Ascending aorta (tissue), 2 donors: ENCODE data around the gene UBE2H. TPM values are rescaled to one million over a fixed set of nuclear protein-coding genes. Genes with fewer than 3 reads are reported as not detected.
"Not testable (repeated sequence)": the region's sequence is repeated elsewhere in the genome, so short reads cannot be mapped to it uniquely, and the experiment has no call there.

Experiments
- DNase-seq, 2 donors: peaks; one replicate each; pipeline ENCODE4 v3.0.0-alpha.2; 2019; ENCODE audit warnings: low spot score in 2 of 2
- H3K27ac ChIP-seq, 2 donors: fragments of 200-600 bp; sonication (generic); one replicate each; pipeline ENCODE4 v1.5.1; 2016 to 2017; ENCODE audit warnings: mild to moderate bottlenecking in 1 of 2
- H3K27me3 ChIP-seq: fragments of 200-600 bp; sonication (generic); one replicate; pipeline ENCODE4 v1.5.1; 2017
- H3K36me3 ChIP-seq, 2 donors: fragments of 200-600 bp; sonication (generic); one replicate each; pipeline ENCODE4 v1.5.1; 2016
- H3K4me1 ChIP-seq, 2 donors: fragments of 200-600 bp; sonication (generic); one replicate each; pipeline ENCODE4 v1.5.1; 2016 to 2017; ENCODE audit warnings: mild to moderate bottlenecking in 1 of 2
- H3K4me3 ChIP-seq, 2 donors: fragments of 200-600 bp; sonication (generic); one replicate each; pipeline ENCODE4 v1.5.1; 2016 to 2017; ENCODE audit warnings: mild to moderate bottlenecking in 1 of 2
- H3K9me3 ChIP-seq, 2 donors: fragments of 200-600 bp; sonication (generic); one replicate each; pipeline ENCODE4 v1.5.1; 2016
- CTCF ChIP-seq, 3 experiments: fragments of 200-600 bp in 2 of 3; fragments of 450-650 bp in 1 of 3; sonication (generic) in 2 of 3; IDR thresholded peaks; one replicate each; pipeline ENCODE4 v1.5.1; 2016 to 2019; ENCODE audit warnings: antibody characterized with exemption in 3 of 3, mild to moderate bottlenecking in 1 of 3, moderate library complexity in 1 of 3
- intact Hi-C: fragments of 100-400 bp; cut with DNase I; formaldehyde crosslinking; loops from one replicate; pipeline ENCODE4 v1.15.1; 2023
- total RNA-seq: library from RNA; depleted of rRNA; stranded (reverse); fragments of >200 nt; gene quantifications from one replicate; pipeline ENCODE4 v1.1.0, GENCODE V29; 2016

Gene UBE2H
- total RNA-seq, 1 donor from 2014 or later: 83.9 TPM

GRCh38 chr7:129898502-129899160 is 54.1 kb downstream of the UBE2H start:
- no peaks in the 10 kb centered on the region for H3K9me3 ChIP-seq
- no peak overlapping the region for H3K4me3 ChIP-seq
- H3K36me3 ChIP-seq: peaks cover 6 to 11% of the 10 kb centered on the region in 2 donors
- TF ChIP-seq CTCF (IDR thresholded peaks at IDR 0.05): no peak
- peaks cover 0 to 22% of the 10 kb centered on the region in 2 donors for H3K4me1 ChIP-seq
- DNase-seq: no peak
- peak overlapping the region in 1 of 2 donors; percentile 36 for H3K27ac ChIP-seq
- H3K27me3 ChIP-seq: no peaks in the 10 kb centered on the region
- intact Hi-C loops: loop anchor here (5.0 kb wide), 1 partner anchor 34 kb away; no protein-coding TSS in a partner anchor

- intact Hi-C loops: loop anchor here (5.0 kb wide), 1 partner anchor 34 kb away; no protein-coding TSS in a partner anchor
- Histone ChIP-seq H3K27me3 (no peaks in the 10 kb centered on the region), H3K4me3 (no peak overlapping the region), H3K27ac (peak overlapping the region in 1 of 2 donors; percentile 36), H3K9me3 (no peaks in the 10 kb centered on the region), H3K36me3 (peaks cover 6 to 11% of the 10 kb centered on the region in 2 donors), H3K4me1 (peaks cover 0 to 26% of the 10 kb centered on the region in 2 donors)
- no peak for TF ChIP-seq CTCF (IDR thresholded peaks at IDR 0.05)
- no peak for DNase-seq
These were observed 54.8 kb downstream of the UBE2H start for GRCh38 chr7:129898007-129898406.

- DNase-seq: no peak
- H3K9me3 ChIP-seq: no peaks in the 10 kb centered on the region
- no peak for TF ChIP-seq CTCF (IDR thresholded peaks at IDR 0.05)
- intact Hi-C loops: loop anchor here (5.0 kb wide), 1 partner anchor 36 kb away; no protein-coding TSS in a partner anchor
- H3K36me3 ChIP-seq: peaks cover 6 to 10% of the 10 kb centered on the region in 2 donors
- H3K27me3 ChIP-seq: no peaks in the 10 kb centered on the region
- peaks cover 0 to 26% of the 10 kb centered on the region in 2 donors for H3K4me1 ChIP-seq
- H3K27ac ChIP-seq: peak overlapping the region in 1 of 2 donors; percentile 32
- no peak overlapping the region for H3K4me3 ChIP-seq
These were observed 56.0 kb downstream of the UBE2H start for GRCh38 chr7:129896568-129897382.

GRCh38 chr7:129894184-129894583 is 58.6 kb downstream of the UBE2H start:
- H3K4me1 ChIP-seq: peaks cover 0 to 36% of the 10 kb centered on the region in 2 donors
- DNase-seq, H3K36me3 ChIP-seq, H3K27me3 ChIP-seq, intact Hi-C loops, H3K4me3 ChIP-seq, H3K27ac ChIP-seq, H3K9me3 ChIP-seq: not testable (repeated sequence)

GRCh38 chr7:129890090-129890489 is 62.7 kb downstream of the UBE2H start:
- Histone ChIP-seq H3K9me3 (no peaks in the 10 kb centered on the region), H3K27ac (no peak overlapping the region), H3K36me3 (no peaks in the 10 kb centered on the region), H3K27me3 (no peaks in the 10 kb centered on the region), H3K4me3 (no peak overlapping the region), H3K4me1 (peaks cover 5 to 40% of the 10 kb centered on the region in 2 donors)
- TF ChIP-seq CTCF (IDR thresholded peaks at IDR 0.05): no peak
- intact Hi-C loops: no loop called here
- DNase-seq: no peak
